T-helper 17 cell (primary cell): ENCODE results near the gene CFAP61. TPM values are rescaled to one million over a fixed set of nuclear protein-coding genes. Genes with fewer than 3 reads are reported as not detected.
"Not testable (repeated sequence)": the region's sequence is repeated elsewhere in the genome, so short reads cannot be mapped to it uniquely, and the experiment has no call there.

Experiments
- ATAC-seq: fragments of 150-1000 bp; cut with Tn5 transposase; 2 replicates; pipeline ENCODE4 v1.10.0; 2021; ENCODE audit warnings: mild to moderate bottlenecking, moderate library complexity
- DNase-seq, 3 donors: peaks; one replicate each; pipeline versions ENCODE4 v3.0.0 to v3.0.0-alpha.2; 2020 to 2021
- H3K9me3 ChIP-seq: one replicate; pipeline ENCODE4 v1.7.0; 2013; ENCODE audit warnings: low read length, mild to moderate bottlenecking; ENCODE audit not compliant: control insufficient read depth, poor library complexity, severe bottlenecking
- H3K27ac Mint-ChIP-seq: one replicate; pipeline ENCODE4 v1.8.0; 2022; ENCODE audit warnings: mild to moderate bottlenecking, moderate library complexity, mixed read lengths
- H3K27me3 Mint-ChIP-seq: one replicate; pipeline ENCODE4 v1.8.0; 2022; ENCODE audit warnings: mixed read lengths
- H3K36me3 Mint-ChIP-seq: one replicate; pipeline ENCODE4 v1.8.0; 2022; ENCODE audit warnings: low read depth, mixed read lengths
- H3K4me1 Mint-ChIP-seq: one replicate; pipeline ENCODE4 v1.8.0; 2022; ENCODE audit warnings: mild to moderate bottlenecking, mixed read lengths
- H3K4me3 Mint-ChIP-seq: one replicate; pipeline ENCODE4 v1.8.0; 2022; ENCODE audit warnings: mild to moderate bottlenecking, moderate library complexity, mixed read lengths
- total RNA-seq, 4 donors: library from RNA in 2 of 4; stranded (reverse) in 2 of 4; gene quantifications; one replicate each; pipeline ENCODE4 v1.2.3 and lab custom pipeline; 2022 to 2026

Gene CFAP61
- total RNA-seq, 2 donors from 2014 or later: not detected

DNA sequence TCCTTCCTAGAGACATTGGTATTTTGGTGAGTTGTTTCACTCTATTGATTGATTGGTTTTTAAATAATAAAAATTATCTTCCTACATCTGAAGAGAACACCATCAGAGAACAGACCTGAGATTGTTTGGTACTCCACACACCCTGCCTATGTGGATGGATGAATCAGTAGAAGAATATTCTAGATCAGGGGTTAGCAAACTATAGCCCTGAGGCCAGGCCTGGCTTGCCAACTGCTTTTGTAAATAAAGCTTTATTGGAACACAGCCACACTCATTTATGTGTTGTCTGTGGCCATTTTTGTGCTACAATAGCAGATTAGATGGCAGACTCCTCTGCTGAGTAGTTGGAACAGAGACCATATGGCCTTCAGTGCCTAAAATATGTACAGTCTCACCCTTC lies 176.0 kb downstream of the CFAP61 start:
- Mint-ChIP-seq H3K27me3 (peaks cover 26% of the 10 kb centered on the region), H3K4me3 (no peak overlapping the region), H3K27ac (no peak overlapping the region), H3K36me3 (no peaks in the 10 kb centered on the region), H3K4me1 (no peaks in the 10 kb centered on the region)
- no peaks in the 10 kb centered on the region for H3K9me3 ChIP-seq
- DNase-seq (no peak), ATAC-seq (no peak)

GRCh38 chr20:20229595-20229994 lies 177.3 kb downstream of the CFAP61 start:
- ATAC-seq: no peak
- Mint-ChIP-seq H3K36me3 (no peaks in the 10 kb centered on the region), H3K4me3 (no peak overlapping the region), H3K27ac (no peak overlapping the region), H3K27me3 (peaks cover 34% of the 10 kb centered on the region), H3K4me1 (no peaks in the 10 kb centered on the region)
- no peaks in the 10 kb centered on the region for H3K9me3 ChIP-seq
- DNase-seq: no peak

- ATAC-seq (no peak), DNase-seq (no peak)
- Mint-ChIP-seq H3K27ac (no peak overlapping the region), H3K4me3 (no peak overlapping the region), H3K4me1 (no peaks in the 10 kb centered on the region), H3K27me3 (peaks cover 37% of the 10 kb centered on the region), H3K36me3 (no peaks in the 10 kb centered on the region)
- H3K9me3 ChIP-seq: no peaks in the 10 kb centered on the region
These were observed 178.4 kb downstream of the CFAP61 start for GRCh38 chr20:20230741-20231140.

- H3K4me3 Mint-ChIP-seq: no peak overlapping the region
- H3K27me3 Mint-ChIP-seq: peaks cover 36% of the 10 kb centered on the region
- no peak for DNase-seq
- H3K9me3 ChIP-seq: no peaks in the 10 kb centered on the region
- no peak overlapping the region for H3K27ac Mint-ChIP-seq
- H3K36me3 Mint-ChIP-seq: no peaks in the 10 kb centered on the region
- H3K4me1 Mint-ChIP-seq: no peaks in the 10 kb centered on the region
- no peak for ATAC-seq
These were observed 179.4 kb downstream of the CFAP61 start for GRCh38 chr20:20231528-20232298.

DNA sequence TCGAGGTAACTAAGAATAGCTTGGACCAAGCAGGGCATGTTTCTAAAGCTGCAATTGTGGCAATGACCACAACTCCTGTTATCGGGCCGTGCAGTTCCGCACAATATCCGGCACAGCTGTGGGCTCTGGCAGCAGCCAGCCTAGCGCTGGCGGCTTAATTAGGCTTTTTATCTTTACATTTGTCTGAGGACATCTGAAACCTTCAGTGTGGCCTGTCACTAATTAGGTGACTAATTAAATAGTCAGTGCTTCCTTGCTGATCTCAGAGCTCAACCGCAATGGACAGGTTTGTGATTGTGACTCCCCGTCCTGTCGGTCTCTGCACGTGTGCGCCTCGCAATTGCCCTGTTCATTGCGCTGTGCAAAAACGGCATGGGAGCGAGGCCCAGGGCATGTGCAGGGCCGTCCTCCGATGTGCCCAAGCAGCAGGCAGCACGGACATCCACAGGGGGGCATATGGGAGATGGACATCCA lies 180.7 kb downstream of the CFAP61 start:
- Mint-ChIP-seq H3K36me3 (no peaks in the 10 kb centered on the region), H3K27me3 (peaks cover 44% of the 10 kb centered on the region)
- no peaks in the 10 kb centered on the region for H3K9me3 ChIP-seq

DNA sequence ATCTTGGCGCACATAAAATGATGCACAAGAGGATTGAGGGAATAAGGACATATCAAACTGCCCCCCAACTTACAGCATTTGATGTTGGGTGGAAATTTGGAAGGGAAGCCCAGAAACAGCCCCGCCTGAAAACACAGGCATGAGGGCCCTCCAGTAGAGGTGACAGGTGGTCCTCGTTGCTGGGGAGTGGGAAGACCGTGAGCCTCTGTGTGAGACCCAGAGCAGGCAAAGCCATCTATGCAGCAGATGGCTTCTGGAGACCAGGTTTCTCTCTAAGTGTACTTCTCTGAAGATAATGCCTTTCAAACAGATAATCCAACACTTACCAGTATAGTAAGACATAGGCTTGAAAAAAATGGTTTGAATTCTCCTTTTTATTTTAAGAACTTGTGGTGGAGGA lies 183.3 kb downstream of the CFAP61 start:
- DNase-seq (no peak), ATAC-seq (no peak)
- no peaks in the 10 kb centered on the region for H3K9me3 ChIP-seq
- H3K27ac Mint-ChIP-seq: no peak overlapping the region
- H3K4me1 Mint-ChIP-seq: peaks cover 4% of the 10 kb centered on the region
- peaks cover 62% of the 10 kb centered on the region for H3K27me3 Mint-ChIP-seq
- no peaks in the 10 kb centered on the region for H3K36me3 Mint-ChIP-seq
- no peak overlapping the region for H3K4me3 Mint-ChIP-seq

More for the DNA sequence above, 180.7 kb downstream of the CFAP61 start:
- Mint-ChIP-seq H3K4me1 (peaks cover 4% of the 10 kb centered on the region), H3K4me3 (no peak overlapping the region), H3K27ac (no peak overlapping the region)
- no peak for ATAC-seq
- no peak for DNase-seq

GRCh38 chr20:20237093-20237959 lies 185.0 kb downstream of the CFAP61 start:
- H3K9me3 ChIP-seq: no peaks in the 10 kb centered on the region
- H3K4me3 Mint-ChIP-seq: no peak overlapping the region
- H3K4me1 Mint-ChIP-seq: peaks cover 4% of the 10 kb centered on the region
- H3K27me3 Mint-ChIP-seq: peaks cover 59% of the 10 kb centered on the region
- DNase-seq: no peak
- no peaks in the 10 kb centered on the region for H3K36me3 Mint-ChIP-seq
- peak; percentile 39 for ATAC-seq
- H3K27ac Mint-ChIP-seq: no peak overlapping the region

DNA sequence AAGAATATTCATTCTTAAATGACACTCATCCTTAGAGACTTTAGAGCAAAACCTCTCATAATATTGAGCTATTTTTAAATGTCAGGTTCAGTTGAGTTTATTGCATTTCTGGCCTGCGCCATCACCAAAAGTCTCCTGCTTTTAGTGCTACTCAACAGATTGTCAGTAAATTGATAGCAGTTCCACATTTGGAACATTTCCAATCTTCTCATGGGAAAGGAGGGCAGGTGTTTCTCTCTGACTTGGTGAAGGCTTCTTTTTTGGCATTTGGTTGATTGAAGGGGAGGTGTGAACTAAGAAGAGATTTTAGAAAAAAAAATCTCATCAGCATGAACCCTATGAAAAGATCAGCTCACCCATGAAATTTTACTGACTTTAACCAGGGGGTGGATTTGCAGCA lies 189.6 kb downstream of the CFAP61 start:
- Mint-ChIP-seq H3K4me1 (peaks cover 4% of the 10 kb centered on the region), H3K27me3 (peaks cover 46% of the 10 kb centered on the region), H3K27ac (no peak overlapping the region), H3K36me3 (no peaks in the 10 kb centered on the region), H3K4me3 (no peak overlapping the region)
- ATAC-seq (no peak), DNase-seq (no peak)
- H3K9me3 ChIP-seq: no peaks in the 10 kb centered on the region

DNA sequence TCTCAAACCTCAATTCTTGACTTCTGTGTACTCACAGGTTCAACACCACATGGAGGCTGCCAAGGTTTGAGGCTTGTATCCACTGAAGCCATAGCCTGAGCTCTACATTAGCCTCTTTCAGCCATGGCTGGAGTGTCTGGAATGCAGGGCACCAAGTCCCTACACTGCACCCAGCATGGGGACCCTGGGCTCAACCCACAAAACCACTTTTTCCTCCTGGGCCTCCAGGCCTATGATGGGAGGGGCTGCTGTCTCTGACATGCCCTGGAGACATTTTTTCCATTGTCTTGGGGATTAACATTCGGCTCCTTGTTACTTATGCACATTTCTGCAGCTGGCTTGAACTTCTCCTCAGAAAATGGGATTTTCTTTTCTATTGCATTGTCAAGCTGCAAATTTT lies 192.1 kb downstream of the CFAP61 start:
- not testable (repeated sequence) for H3K4me1 Mint-ChIP-seq, H3K9me3 ChIP-seq, H3K4me3 Mint-ChIP-seq, ATAC-seq, H3K36me3 Mint-ChIP-seq, H3K27ac Mint-ChIP-seq, DNase-seq
- H3K27me3 Mint-ChIP-seq: peaks cover 35% of the 10 kb centered on the region

DNA sequence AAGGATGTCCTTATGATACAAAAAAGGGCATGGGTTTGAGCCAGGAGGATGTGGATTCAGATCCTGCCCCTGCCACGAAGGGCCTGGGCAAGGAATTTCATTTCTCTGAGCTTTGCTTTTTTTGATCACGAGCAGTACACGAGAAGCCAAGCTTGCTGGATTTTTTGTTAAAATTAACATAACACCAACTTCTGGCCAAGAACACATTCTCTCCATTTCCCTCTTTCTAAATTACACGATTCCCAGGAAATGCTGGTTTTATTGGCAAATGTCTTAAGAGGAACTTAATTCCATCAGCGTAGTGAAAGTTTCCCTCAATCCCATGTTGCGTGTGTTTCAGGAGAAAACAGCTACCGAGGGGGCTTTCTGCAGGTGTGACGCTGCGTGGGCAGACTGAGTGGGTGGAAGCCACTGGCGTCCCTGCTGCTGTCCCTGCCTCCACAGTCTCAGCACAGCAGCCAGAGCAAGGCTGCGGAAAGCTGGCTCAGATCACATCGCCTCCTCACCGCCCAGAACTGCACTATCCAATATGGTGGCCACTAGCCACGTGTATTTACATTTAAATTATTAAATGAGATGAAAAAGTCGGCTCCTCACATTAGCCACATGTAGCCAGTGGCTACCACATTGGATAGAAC lies 194.8 kb downstream of the CFAP61 start:
- ATAC-seq: no peak
- Mint-ChIP-seq H3K36me3 (no peaks in the 10 kb centered on the region), H3K27me3 (peaks cover 23% of the 10 kb centered on the region), H3K27ac (no peak overlapping the region), H3K4me1 (no peaks in the 10 kb centered on the region), H3K4me3 (no peak overlapping the region)
- DNase-seq: no peak
- H3K9me3 ChIP-seq: no peaks in the 10 kb centered on the region

DNA sequence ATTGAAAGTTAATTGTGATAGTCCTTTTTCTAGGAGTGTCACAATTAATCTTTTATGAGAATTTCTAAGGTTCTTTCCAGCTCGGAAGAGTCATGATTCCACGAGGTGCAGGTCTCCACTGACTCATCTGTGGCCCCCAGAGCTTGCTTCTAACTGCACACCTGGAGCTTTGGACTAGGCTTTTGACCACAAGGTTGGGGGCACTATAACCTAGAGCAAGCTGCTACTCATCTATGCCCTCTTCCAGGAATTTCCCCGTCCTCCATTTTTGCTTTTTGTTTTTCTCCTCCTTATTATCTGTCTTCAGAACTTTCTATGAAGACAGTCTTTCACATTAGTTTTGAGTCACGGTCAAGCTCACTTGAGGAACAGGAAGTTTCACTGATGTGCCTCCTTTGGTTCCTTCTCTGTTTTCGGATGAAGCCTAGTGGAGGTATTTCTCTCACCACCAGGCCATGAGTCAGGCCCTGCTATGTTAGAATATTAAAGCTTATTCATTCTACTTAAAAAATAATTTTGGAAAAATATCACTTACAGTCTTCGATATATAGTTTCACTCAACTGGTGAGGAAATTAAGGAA lies 196.4 kb downstream of the CFAP61 start:
- no peaks in the 10 kb centered on the region for H3K36me3 Mint-ChIP-seq
- no peak overlapping the region for H3K27ac Mint-ChIP-seq
- H3K9me3 ChIP-seq: no peaks in the 10 kb centered on the region
- DNase-seq (no peak), ATAC-seq (no peak)
- no peaks in the 10 kb centered on the region for H3K4me1 Mint-ChIP-seq
- H3K27me3 Mint-ChIP-seq: peaks cover 27% of the 10 kb centered on the region
- no peak overlapping the region for H3K4me3 Mint-ChIP-seq

DNA sequence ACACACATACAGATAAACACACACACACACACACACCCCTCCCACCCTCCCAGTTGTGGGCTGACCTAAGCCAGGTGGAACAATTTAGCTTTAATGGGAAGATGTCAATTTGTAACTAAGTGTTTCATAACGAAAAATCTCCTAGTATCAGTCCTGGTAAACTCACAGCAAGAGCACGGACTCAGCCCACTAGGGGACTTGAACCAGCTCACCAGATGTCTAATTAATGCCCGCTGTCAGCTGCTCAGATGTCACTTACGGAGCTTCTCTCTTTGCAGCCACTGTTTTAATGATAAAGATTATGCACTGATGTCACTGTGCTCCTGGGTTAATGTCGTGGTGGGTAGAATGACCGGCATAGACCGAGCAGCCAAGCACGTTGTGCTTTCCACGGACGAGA lies 199.0 kb downstream of the CFAP61 start:
- Mint-ChIP-seq H3K27ac (no peak overlapping the region), H3K4me3 (no peak overlapping the region), H3K36me3 (no peaks in the 10 kb centered on the region), H3K4me1 (no peaks in the 10 kb centered on the region), H3K27me3 (peaks cover 34% of the 10 kb centered on the region)
- H3K9me3 ChIP-seq: no peaks in the 10 kb centered on the region
- DNase-seq: no peak
- no peak for ATAC-seq

DNA sequence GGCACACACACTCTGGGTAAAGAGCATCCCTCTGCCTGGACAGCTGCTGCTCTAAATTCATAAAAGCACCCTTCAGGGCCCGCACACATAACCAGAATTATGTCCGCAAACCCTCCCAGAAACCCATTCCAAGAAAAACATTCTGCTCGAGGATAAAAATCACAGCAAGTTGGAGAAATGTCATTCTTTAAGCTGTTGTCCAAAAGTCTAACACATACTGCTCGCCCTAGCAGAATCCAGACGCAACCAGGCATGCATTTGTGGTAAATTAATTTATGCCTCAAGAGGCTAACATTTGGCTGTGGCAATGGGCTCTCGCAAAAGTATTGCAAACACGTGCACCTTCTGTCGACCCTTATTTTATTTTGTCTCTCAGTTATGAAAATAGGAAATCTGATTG lies 199.5 kb downstream of the CFAP61 start:
- H3K36me3 Mint-ChIP-seq: no peaks in the 10 kb centered on the region
- ATAC-seq (no peak), DNase-seq (no peak)
- peaks cover 32% of the 10 kb centered on the region for H3K27me3 Mint-ChIP-seq
- H3K9me3 ChIP-seq: no peaks in the 10 kb centered on the region
- H3K27ac Mint-ChIP-seq: no peak overlapping the region
- H3K4me1 Mint-ChIP-seq: no peaks in the 10 kb centered on the region
- no peak overlapping the region for H3K4me3 Mint-ChIP-seq
